Measurements from ENCODE around the gene CAGE1.

Gene CAGE1

GRCh38 chr6:7434672-7435071 lies 45.1 kb upstream of the CAGE1 start:
- H3F3A ChIP-seq (ENCODE audit: insufficient read depth, low read length), result no peaks in the 10 kb centered on the region
- no peaks in the 10 kb centered on the region; the same call in 1 of the 2 replicates for H3K27me3 ChIP-seq (ENCODE audit: insufficient read depth, low read length)
- no peaks in the 10 kb centered on the region for H3K36me3 ChIP-seq (ENCODE audit: insufficient read depth, low read length)
- no peak overlapping the region for H3K9ac ChIP-seq (ENCODE audit: low read length)
- H3K9me2 ChIP-seq (ENCODE audit: low read depth, low read length), result no peaks in the 10 kb centered on the region
- H3K79me2 ChIP-seq (ENCODE audit: insufficient read depth, low read length), result no peaks in the 10 kb centered on the region
- H3K27ac ChIP-seq (ENCODE audit: low read depth, low read length, poor library complexity, severe bottlenecking), result no peak overlapping the region
- TF ChIP-seq EZH2 (IDR thresholded peaks at IDR 0.05; ENCODE audit: borderline replicate concordance, low read length) (no peak), CTCF (IDR thresholded peaks at IDR 0.05; ENCODE audit: low read length) (no peak)
- no peak overlapping the region for H3K4me3 ChIP-seq (ENCODE audit: low read depth, low read length, poor library complexity, severe bottlenecking)
- H3K9me3 ChIP-seq (ENCODE audit: low read length), result no peaks in the 10 kb centered on the region
- H4K20me1 ChIP-seq (ENCODE audit: insufficient read depth, low read length), result no peaks in the 10 kb centered on the region
- H2AFZ ChIP-seq (ENCODE audit: low read length), result no peak overlapping the region
- H3K4me1 ChIP-seq (ENCODE audit: insufficient read depth, low read length, severe bottlenecking), result peaks cover 16% of the 10 kb centered on the region
- no peak overlapping the region for H3K4me2 ChIP-seq (ENCODE audit: low read length)

- Histone ChIP-seq H3K9me3 (ENCODE audit: low read length) (no peaks in the 10 kb centered on the region), H3K27me3 (ENCODE audit: insufficient read depth, low read length) (no peaks in the 10 kb centered on the region; the same call in 1 of the 2 replicates), H3K9me2 (ENCODE audit: low read depth, low read length) (no peaks in the 10 kb centered on the region), H3K79me2 (ENCODE audit: insufficient read depth, low read length) (no peaks in the 10 kb centered on the region), H3K9ac (ENCODE audit: low read length) (no peak overlapping the region), H3K27ac (ENCODE audit: low read depth, low read length, poor library complexity, severe bottlenecking) (no peak overlapping the region), H3K4me2 (ENCODE audit: low read length) (no peak overlapping the region), H4K20me1 (ENCODE audit: insufficient read depth, low read length) (no peaks in the 10 kb centered on the region), H3F3A (ENCODE audit: insufficient read depth, low read length) (no peaks in the 10 kb centered on the region), H3K4me3 (ENCODE audit: low read depth, low read length, poor library complexity, severe bottlenecking) (no peak overlapping the region), H3K36me3 (ENCODE audit: insufficient read depth, low read length) (no peaks in the 10 kb centered on the region), H3K4me1 (ENCODE audit: insufficient read depth, low read length, severe bottlenecking) (peaks cover 1% of the 10 kb centered on the region), H2AFZ (ENCODE audit: low read length) (no peak overlapping the region)
- TF ChIP-seq CTCF (IDR thresholded peaks at IDR 0.05; ENCODE audit: low read length) (no peak), EZH2 (IDR thresholded peaks at IDR 0.05; ENCODE audit: borderline replicate concordance, low read length) (no peak)
Measured at GRCh38 chr6:7433121-7433617, 43.6 kb upstream of the CAGE1 start.

GRCh38 chr6:7432391-7433120 lies 43.0 kb upstream of the CAGE1 start:
- Histone ChIP-seq H3F3A (ENCODE audit: insufficient read depth, low read length) (no peaks in the 10 kb centered on the region), H3K36me3 (ENCODE audit: insufficient read depth, low read length) (no peaks in the 10 kb centered on the region), H3K4me1 (ENCODE audit: insufficient read depth, low read length, severe bottlenecking) (no peaks in the 10 kb centered on the region), H3K27me3 (ENCODE audit: insufficient read depth, low read length) (no peaks in the 10 kb centered on the region; the same call in 1 of the 2 replicates), H2AFZ (ENCODE audit: low read length) (no peak overlapping the region), H4K20me1 (ENCODE audit: insufficient read depth, low read length) (no peaks in the 10 kb centered on the region), H3K9me3 (ENCODE audit: low read length) (no peaks in the 10 kb centered on the region), H3K79me2 (ENCODE audit: insufficient read depth, low read length) (no peaks in the 10 kb centered on the region), H3K9me2 (ENCODE audit: low read depth, low read length) (no peaks in the 10 kb centered on the region), H3K9ac (ENCODE audit: low read length) (no peak overlapping the region), H3K4me2 (ENCODE audit: low read length) (no peak overlapping the region), H3K27ac (ENCODE audit: low read depth, low read length, poor library complexity, severe bottlenecking) (no peak overlapping the region), H3K4me3 (ENCODE audit: low read depth, low read length, poor library complexity, severe bottlenecking) (no peak overlapping the region)
- TF ChIP-seq CTCF (IDR thresholded peaks at IDR 0.05; ENCODE audit: low read length) (no peak), EZH2 (IDR thresholded peaks at IDR 0.05; ENCODE audit: borderline replicate concordance, low read length) (no peak)

All from OCI-LY1 (cell line).